SU-DHL-6 (cell line): ENCODE results near the gene INKA2.

ENCODE experiments used
- CTCF ChIP-seq: fragments of 200-600 bp; sonication (generic); IDR thresholded peaks from one replicate; pipeline ENCODE4 v1.5.1; 2017; ENCODE audit warnings: antibody characterized with exemption, mild to moderate bottlenecking, low read length, moderate library complexity; ENCODE audit not compliant: insufficient read depth, poor library complexity, severe bottlenecking
- EZH2phosphoT487 ChIP-seq: fragments of 200-600 bp; sonication (generic), shearing (Covaris generic); conservative IDR thresholded peaks from 2 replicates; pipeline ENCODE4 v1.6.1; 2018; ENCODE audit warnings: mild to moderate bottlenecking, antibody characterized with exemption, low read length, moderate library complexity, mixed read lengths

- TF ChIP-seq CTCF (no peak), EZH2phosphoT487 (no peak)
These were observed 38.1 kb upstream of the INKA2 start for GRCh38 chr1:111777301-111777700.
